Lower leg skin (tissue), 4 donors: ENCODE measurements around the gene NBEA. TPM values are rescaled to one million over a fixed set of nuclear protein-coding genes. Genes with fewer than 3 reads are reported as not detected.
"Not testable (repeated sequence)": the region's sequence is repeated elsewhere in the genome, so short reads cannot be mapped to it uniquely, and the experiment has no call there.

ENCODE experiments used
- DNase-seq, 2 donors: peaks; one replicate each; pipeline ENCODE4 v3.0.0-alpha.2; 2019; ENCODE audit warnings: low spot score in 2 of 2
- H3K4me3 ChIP-seq: fragments of 200-600 bp; sonication (generic); 2 replicates; pipeline ENCODE4 v1.5.1; 2017; ENCODE audit warnings: mild to moderate bottlenecking, low read depth; ENCODE audit not compliant: poor library complexity, severe bottlenecking
- POLR2A ChIP-seq, 2 donors: fragments of 450-650 bp; IDR thresholded peaks; one replicate each; pipeline ENCODE4 v1.6.1; 2016 to 2017; ENCODE audit warnings: antibody characterized with exemption in 2 of 2, mild to moderate bottlenecking in 1 of 2, moderate library complexity in 1 of 2
- WGBS, 2 donors: methylation state at CpG; one replicate each; pipeline ENCODE4 v1.1.5; 2018; 5-methylcytosine and 5-hydroxymethylcytosine counted together
- intact Hi-C: fragments of 100-400 bp; cut with DNase I; formaldehyde crosslinking; loops from one replicate; pipeline ENCODE4 v1.15.0; 2023; ENCODE audit warnings: low total_unique reads
- total RNA-seq, 4 donors: library from RNA; depleted of rRNA; stranded (reverse); fragments of >200 nt; gene quantifications; one replicate each; pipeline ENCODE4 v1.1.0, GENCODE V29; 2016
- TF ChIP-seq, protein P1 (sequence below), 3 donors: fragments of 450-650 bp; IDR thresholded peaks; one replicate each; pipeline ENCODE4 v1.5.1; 2016; ENCODE audit warnings: antibody characterized with exemption in 3 of 3, mild to moderate bottlenecking in 3 of 3, moderate library complexity in 2 of 3

The NBEA gene
- total RNA-seq, 4 donors from 2014 or later = 1.5 to 4.5 (median 3.7) TPM

DNA sequence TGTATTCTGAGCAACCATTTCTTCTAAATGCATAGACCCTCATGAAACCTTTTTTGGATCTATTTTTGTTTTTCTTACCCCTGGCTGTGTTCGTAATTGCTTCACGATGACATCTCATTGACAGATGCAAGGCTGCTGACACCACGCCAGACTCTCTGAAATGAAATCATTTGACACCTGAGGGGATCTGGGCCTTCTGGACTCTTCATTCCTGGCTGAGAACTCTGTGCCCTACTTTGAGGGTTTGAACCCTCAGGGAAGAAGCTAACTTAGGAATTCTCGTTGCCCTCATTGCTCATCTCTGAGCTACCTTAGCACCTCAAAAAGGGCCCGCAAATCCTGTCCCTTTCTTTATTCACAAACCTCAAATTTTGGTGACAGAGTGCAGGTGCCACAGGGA lies 40.5 kb upstream of the NBEA start:
- 49 to 55% methylated on average over 5 of the region's 5 CpGs for WGBS, 2 donors
- TF ChIP-seq, protein P1, sequence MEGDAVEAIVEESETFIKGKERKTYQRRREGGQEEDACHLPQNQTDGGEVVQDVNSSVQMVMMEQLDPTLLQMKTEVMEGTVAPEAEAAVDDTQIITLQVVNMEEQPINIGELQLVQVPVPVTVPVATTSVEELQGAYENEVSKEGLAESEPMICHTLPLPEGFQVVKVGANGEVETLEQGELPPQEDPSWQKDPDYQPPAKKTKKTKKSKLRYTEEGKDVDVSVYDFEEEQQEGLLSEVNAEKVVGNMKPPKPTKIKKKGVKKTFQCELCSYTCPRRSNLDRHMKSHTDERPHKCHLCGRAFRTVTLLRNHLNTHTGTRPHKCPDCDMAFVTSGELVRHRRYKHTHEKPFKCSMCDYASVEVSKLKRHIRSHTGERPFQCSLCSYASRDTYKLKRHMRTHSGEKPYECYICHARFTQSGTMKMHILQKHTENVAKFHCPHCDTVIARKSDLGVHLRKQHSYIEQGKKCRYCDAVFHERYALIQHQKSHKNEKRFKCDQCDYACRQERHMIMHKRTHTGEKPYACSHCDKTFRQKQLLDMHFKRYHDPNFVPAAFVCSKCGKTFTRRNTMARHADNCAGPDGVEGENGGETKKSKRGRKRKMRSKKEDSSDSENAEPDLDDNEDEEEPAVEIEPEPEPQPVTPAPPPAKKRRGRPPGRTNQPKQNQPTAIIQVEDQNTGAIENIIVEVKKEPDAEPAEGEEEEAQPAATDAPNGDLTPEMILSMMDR (IDR thresholded peaks at IDR 0.05) = no peak
- TF ChIP-seq POLR2A (IDR thresholded peaks at IDR 0.05) = no peak
- intact Hi-C loops = no loop called here
- no peak overlapping the region for H3K4me3 ChIP-seq
- no peak for DNase-seq

DNA sequence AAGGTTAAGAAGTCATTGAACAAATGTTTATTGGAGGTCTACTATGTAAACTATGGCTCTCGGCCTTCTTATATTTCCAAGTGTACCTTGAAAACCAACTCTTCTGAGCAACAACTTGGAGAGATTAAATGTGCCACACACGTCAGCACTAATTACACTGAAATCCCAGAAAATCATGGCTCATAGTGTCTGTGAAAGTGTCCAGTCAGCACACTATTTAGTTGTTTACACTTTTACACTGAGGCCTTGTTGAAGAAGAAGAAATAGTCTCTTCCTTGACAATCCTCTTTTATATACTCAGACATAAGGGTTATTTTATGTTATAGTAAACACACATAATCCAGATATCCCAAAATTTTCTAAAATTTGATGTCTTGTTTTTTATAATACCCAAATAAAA lies 30.9 kb upstream of the NBEA start:
- intact Hi-C loops = no loop called here
- no peak for DNase-seq
- TF ChIP-seq, protein P1 (IDR thresholded peaks at IDR 0.05) = no peak
- no peak for TF ChIP-seq POLR2A (IDR thresholded peaks at IDR 0.05)
- whole genome bisulfite sequencing, 2 donors = 81 to 86% methylated on average over 2 of the region's 2 CpGs
- no peak overlapping the region for H3K4me3 ChIP-seq

DNA sequence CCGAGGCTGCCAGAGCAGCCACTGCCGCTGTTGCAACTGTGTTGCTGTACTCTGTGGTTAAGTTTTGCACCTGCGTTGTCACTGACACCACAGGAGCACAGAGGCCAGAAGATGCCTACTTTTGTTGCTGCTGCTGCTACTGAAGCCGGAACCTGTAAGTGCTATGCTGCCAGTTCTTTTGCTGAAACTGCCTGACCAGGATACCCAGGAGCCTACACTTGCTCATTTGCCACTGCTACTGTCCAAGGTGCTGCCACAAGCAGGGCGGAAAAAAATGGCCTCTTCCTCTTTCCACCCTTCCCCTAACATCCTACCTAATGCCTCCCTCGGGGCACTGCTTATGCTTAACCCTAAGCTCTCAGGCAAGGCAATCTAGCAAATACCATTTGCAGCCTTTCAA lies 29.0 kb upstream of the NBEA start:
- H3K4me3 ChIP-seq = no peak overlapping the region
- intact Hi-C loops = no loop called here
- DNase-seq = no peak
- no peak for TF ChIP-seq POLR2A (IDR thresholded peaks at IDR 0.05)
- TF ChIP-seq, protein P1 (IDR thresholded peaks at IDR 0.05) = no peak
- 41 to 42% methylated on average over 6 of the region's 6 CpGs for WGBS, 2 donors

DNA sequence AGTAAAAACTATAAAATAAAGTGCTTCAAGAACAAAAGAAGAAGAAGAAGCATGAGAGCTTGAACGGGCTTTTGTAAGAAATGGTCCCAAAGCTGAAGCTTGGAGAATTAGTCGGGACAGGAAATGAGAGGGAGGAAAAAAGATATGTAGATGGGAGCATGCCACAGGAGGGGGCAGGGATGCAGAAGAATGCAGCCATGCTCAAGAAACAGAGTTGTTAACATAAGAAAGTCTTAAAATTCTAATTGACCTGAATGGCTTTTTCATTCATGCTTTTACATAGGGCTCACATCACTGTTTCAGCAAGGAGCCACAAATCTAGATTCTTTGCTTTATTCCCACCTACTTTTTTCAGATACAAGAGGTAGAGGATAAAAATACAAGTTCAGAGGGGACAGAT lies 27.7 kb upstream of the NBEA start:
- no peak for DNase-seq
- 5 to 9% methylated on average over 2 of the region's 2 CpGs for WGBS, 2 donors
- TF ChIP-seq, protein P1 (IDR thresholded peaks at IDR 0.05) = no peak
- TF ChIP-seq POLR2A (IDR thresholded peaks at IDR 0.05) = no peak
- H3K4me3 ChIP-seq = no peak overlapping the region
- intact Hi-C loops = no loop called here

DNA sequence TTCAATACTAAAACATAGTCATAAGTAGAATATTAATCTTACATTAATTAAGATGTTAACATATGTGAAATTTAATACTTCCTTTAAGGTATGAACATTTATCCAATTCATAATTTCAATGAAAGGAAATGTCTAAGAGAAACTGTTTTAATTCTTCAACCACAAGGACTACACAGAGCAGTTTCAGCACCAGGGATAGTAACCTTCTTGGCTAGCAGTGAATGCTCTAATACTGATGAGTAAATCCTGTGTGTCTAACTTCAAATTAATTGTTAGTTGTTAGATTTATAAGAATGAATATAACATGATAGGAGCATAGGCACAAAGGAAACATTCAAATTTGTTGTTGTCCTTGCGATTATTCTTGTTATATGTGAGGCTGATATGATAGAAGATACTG lies 15.6 kb upstream of the NBEA start:
- no peak for DNase-seq
- TF ChIP-seq POLR2A (IDR thresholded peaks at IDR 0.05) = no peak
- TF ChIP-seq, protein P1 (IDR thresholded peaks at IDR 0.05) = no peak
- no peak overlapping the region for H3K4me3 ChIP-seq
- intact Hi-C loops = no loop called here
- WGBS, 2 donors = 77 to 89% methylated on average over 1 of the region's 1 CpG

DNA sequence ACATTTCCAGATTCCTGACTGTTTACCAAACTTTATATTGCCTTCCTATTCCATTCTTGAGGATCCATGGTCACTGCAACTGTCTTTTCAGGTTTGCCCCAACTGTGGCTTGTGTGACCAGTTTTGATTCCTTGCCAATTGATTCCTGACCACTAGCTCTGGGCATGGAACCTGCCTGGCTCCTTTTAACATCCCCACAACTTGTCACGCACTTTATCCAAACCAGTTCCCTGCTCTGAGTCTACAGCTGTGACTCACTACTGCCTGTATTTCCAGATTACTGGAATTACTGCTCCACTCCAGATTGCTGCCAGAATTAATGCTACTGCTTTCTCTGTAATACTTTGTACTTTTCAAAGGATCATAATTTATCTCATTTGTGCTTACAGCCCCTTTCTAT lies 13.4 kb upstream of the NBEA start:
- WGBS, 2 donors = 63 to 78% methylated on average over 1 of the region's 1 CpG
- intact Hi-C loops, DNase-seq, H3K4me3 ChIP-seq: not testable (repeated sequence)
